Jurkat, Clone E6-1 (cell line): Measurements from ENCODE around the gene CTNNAL1.
"Not testable (repeated sequence)": the region's sequence is repeated elsewhere in the genome, so short reads cannot be mapped to it uniquely, and the experiment has no call there.

Source experiments
- DNase-seq: peaks from one replicate; pipeline ENCODE4 v3.0.0-alpha.2; 2011; ENCODE audit warnings: low read depth, low spot score
- H3K4me3 ChIP-seq: 2 replicates; pipeline ENCODE4 v1.5.1; 2011; ENCODE audit warnings: mild to moderate bottlenecking, low read length, control low read depth, moderate library complexity

Gene CTNNAL1

DNA sequence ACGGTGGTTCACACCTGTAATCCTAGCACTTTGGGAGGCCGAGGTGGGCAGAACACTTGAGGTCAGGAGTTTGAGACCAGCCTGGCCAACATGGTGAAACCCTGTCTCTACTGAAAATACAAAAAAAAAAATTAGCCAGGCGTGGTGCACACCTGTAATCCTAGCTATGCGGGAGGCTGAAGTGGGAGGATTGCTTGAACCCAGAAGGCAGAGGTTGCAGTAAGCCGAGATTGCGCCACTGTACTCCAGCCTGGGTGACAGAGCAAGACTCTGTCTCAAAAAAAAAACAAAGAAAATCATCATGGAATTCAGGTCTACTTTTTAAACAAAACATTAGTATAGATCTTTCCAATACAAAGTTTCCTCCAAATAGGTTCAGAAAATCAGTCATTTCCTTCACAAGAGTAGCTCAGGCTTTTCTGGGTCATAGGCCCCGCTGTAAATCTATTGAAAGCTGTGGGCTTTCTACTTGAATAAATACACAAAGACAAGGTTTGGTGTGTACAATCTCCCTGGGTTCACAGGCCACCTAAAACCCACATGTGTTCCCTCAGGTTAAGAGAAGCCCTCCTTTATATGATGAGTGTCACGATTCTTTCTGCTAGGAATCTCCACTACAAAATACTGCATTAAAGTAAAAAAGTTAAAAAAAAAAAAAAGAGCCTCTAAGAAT is 114.1 kb downstream of the CTNNAL1 start:
- DNase-seq, H3K4me3 ChIP-seq: not testable (repeated sequence)

- no peak for DNase-seq
- no peak overlapping the region for H3K4me3 ChIP-seq
These were observed 115.8 kb downstream of the CTNNAL1 start for GRCh38 chr9:108897324-108898096.

GRCh38 chr9:108894225-108894997 is 118.9 kb downstream of the CTNNAL1 start:
- no peak overlapping the region for H3K4me3 ChIP-seq
- DNase-seq, result no peak
